ENCODE results near the gene CSMD2.

The CSMD2 gene

DNA sequence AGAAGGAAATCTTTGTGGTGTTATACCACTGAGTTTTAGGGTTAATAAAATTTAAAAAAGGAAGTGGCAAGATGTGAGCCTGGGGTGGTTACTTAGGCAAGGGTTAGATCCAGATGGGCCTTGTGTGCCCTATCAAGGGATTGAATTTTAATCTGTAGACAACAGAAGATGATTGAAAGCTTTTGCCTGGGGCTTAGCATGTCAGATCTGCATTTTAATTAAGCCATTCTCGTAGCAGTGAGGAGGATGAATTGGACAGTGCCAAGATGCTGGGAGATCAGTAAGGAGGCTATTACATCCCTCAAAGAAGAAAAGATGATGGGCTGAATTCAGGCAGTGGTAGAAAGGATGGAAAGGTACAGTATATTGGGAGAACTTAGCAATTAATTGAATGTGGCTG, 258.9 kb downstream of the CSMD2 start:
- CTCF ChIA-PET = no interaction called here
- DNase-seq (ENCODE audit: extremely low spot score) = no peak
- no peak for TF ChIP-seq ARNT (IDR thresholded peaks at IDR 0.05)
- POLR2A ChIA-PET = no interaction called here

DNA sequence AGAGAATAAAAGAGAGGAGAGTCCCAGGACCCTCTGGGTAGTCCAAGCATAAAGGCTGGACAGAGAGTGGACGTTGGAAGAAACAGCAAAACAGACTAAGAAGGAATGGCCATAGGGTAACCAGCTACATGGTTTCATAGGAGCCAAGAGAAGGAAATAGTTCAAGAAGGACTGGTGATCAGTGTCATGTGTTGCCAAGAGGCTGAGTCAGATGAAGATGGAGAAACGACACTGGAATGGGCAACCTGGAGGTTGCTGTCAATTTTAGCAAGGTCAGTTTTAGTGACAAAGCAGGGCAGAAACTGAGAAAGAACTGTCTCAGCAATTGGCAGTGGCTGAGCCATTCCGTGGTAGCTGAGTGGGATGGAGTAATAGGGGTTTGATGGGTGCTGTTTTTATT, 259.8 kb downstream of the CSMD2 start:
- TF ChIP-seq ZNF384 (IDR thresholded peaks at IDR 0.05) (no peak), L3MBTL2 (conservative IDR thresholded peaks at IDR 0.05) (no peak), ARNT (IDR thresholded peaks at IDR 0.05) (no peak), SP1 (IDR thresholded peaks at IDR 0.05) (no peak), HDGF (IDR thresholded peaks at IDR 0.05; ENCODE audit: borderline replicate concordance) (no peak), FOXM1 (IDR thresholded peaks at IDR 0.05; ENCODE audit: borderline replicate concordance) (no peak), PKNOX1 (IDR thresholded peaks at IDR 0.05) (no peak), NFRKB (IDR thresholded peaks at IDR 0.05) (no peak), LEF1 (IDR thresholded peaks at IDR 0.05; ENCODE audit: borderline replicate concordance) (no peak), ELF4 (IDR thresholded peaks at IDR 0.05) (no peak), BHLHE40 (IDR thresholded peaks at IDR 0.05; ENCODE audit: borderline replicate concordance) (no peak), TARDBP (IDR thresholded peaks at IDR 0.05) (no peak), CTBP1 (IDR thresholded peaks at IDR 0.05; ENCODE audit: borderline replicate concordance) (no peak), FOXK2 (IDR thresholded peaks at IDR 0.05) (no peak), SUZ12 (IDR thresholded peaks at IDR 0.05) (no peak), FOXA1 (IDR thresholded peaks at IDR 0.05) (no peak)
- POLR2A ChIA-PET = no interaction called here
- DNase-seq (ENCODE audit: extremely low spot score) = no peak
- CTCF ChIA-PET = no interaction called here

GRCh38 chr1:33903210-33903589, 261.8 kb downstream of the CSMD2 start:
- POLR2A ChIA-PET = no interaction called here

DNA sequence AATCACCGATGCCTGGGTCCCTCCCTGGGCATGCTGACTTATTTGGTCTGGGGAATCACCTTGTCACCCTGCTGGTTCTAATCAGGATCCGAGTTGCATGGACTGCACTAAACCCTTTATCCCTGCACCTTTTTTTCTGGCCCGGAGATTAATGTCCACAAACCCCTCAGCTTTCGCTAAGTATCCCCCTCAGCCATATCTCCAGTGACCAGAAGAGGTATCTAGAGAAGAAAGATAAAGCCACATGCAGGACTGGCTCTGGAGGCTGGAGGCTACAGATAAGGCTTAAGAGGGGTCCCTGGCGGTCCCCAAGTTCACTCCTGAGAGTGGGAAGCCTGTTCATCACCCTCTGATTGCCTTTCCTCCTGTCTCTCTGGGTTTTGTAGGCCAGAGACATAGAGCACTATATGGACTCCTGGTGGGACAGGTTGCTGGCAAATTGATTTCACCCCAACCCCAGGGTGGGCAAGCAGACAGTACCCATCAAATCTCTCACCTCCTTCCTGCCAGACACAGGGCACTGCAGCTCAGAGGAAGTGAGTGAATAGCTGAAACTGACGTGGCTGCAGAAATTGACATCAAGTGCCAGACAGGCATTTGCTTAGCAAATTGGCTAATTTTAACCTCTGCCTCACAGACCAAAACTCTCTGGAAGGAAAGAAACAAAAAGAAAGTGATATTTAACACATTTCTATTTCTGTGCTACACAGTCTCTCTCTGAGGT, 262.4 kb downstream of the CSMD2 start:
- ChIA-PET CTCF (no interaction called here), POLR2A (no interaction called here)
- no peak for DNase-seq (ENCODE audit: extremely low spot score)
- no peak for TF ChIP-seq L3MBTL2 (conservative IDR thresholded peaks at IDR 0.05)

More at GRCh38 chr1:33903210-33903589, 261.8 kb downstream of the CSMD2 start:
- no peak for DNase-seq (ENCODE audit: extremely low spot score)
- no peak for TF ChIP-seq ELF4 (IDR thresholded peaks at IDR 0.05)
- no peak for TF ChIP-seq FOXK2 (IDR thresholded peaks at IDR 0.05)
- no peak for TF ChIP-seq NFRKB (IDR thresholded peaks at IDR 0.05)
- TF ChIP-seq FOXM1 (IDR thresholded peaks at IDR 0.05; ENCODE audit: borderline replicate concordance) = no peak
- TF ChIP-seq HDGF (IDR thresholded peaks at IDR 0.05; ENCODE audit: borderline replicate concordance) = no peak
- TF ChIP-seq SUZ12 (IDR thresholded peaks at IDR 0.05) = no peak
- TF ChIP-seq FOXA1 (IDR thresholded peaks at IDR 0.05) = no peak
- no peak for TF ChIP-seq ARNT (IDR thresholded peaks at IDR 0.05)
- no peak for TF ChIP-seq TARDBP (IDR thresholded peaks at IDR 0.05)
- CTCF ChIA-PET = no interaction called here

GRCh38 chr1:33899746-33900145, 265.3 kb downstream of the CSMD2 start:
- TF ChIP-seq TARDBP (IDR thresholded peaks at IDR 0.05) (no peak), BHLHE40 (IDR thresholded peaks at IDR 0.05; ENCODE audit: borderline replicate concordance) (no peak), ZNF384 (IDR thresholded peaks at IDR 0.05) (no peak), PKNOX1 (IDR thresholded peaks at IDR 0.05) (no peak), FOXA1 (IDR thresholded peaks at IDR 0.05) (no peak), HDGF (IDR thresholded peaks at IDR 0.05; ENCODE audit: borderline replicate concordance) (no peak), SP1 (IDR thresholded peaks at IDR 0.05) (no peak), SUZ12 (IDR thresholded peaks at IDR 0.05) (no peak), NFRKB (IDR thresholded peaks at IDR 0.05) (no peak), LEF1 (IDR thresholded peaks at IDR 0.05; ENCODE audit: borderline replicate concordance) (no peak), FOXK2 (IDR thresholded peaks at IDR 0.05) (no peak), ARNT (IDR thresholded peaks at IDR 0.05) (no peak), L3MBTL2 (conservative IDR thresholded peaks at IDR 0.05) (no peak), FOXM1 (IDR thresholded peaks at IDR 0.05; ENCODE audit: borderline replicate concordance) (no peak), ELF4 (IDR thresholded peaks at IDR 0.05) (no peak), CTBP1 (IDR thresholded peaks at IDR 0.05; ENCODE audit: borderline replicate concordance) (no peak)
- no peak for DNase-seq (ENCODE audit: extremely low spot score)
- CTCF ChIA-PET = no interaction called here
- POLR2A ChIA-PET = no interaction called here

DNA sequence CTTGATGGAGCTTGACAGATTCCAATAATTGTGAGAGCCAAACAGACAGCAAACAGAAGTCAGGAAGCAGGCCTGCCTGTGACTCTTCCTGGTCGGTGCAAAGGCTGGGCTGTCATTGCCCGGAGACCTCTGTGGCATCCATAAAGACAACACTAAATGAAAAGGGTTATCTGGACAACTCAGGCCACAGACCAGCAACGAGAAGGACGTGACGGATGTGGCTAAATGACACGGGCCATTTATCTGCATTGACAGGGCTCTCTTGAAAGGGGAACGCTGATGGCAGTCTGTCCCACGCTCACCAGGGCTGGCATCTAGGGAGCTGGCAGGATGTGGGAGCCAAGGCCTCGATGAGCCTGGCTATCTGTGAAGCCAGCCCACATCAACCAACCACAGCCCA, 266.1 kb downstream of the CSMD2 start:
- TF ChIP-seq ARNT (IDR thresholded peaks at IDR 0.05) (no peak), ZNF384 (IDR thresholded peaks at IDR 0.05) (no peak), NFRKB (IDR thresholded peaks at IDR 0.05) (no peak), FOXA1 (IDR thresholded peaks at IDR 0.05) (no peak), FOXK2 (IDR thresholded peaks at IDR 0.05) (no peak)
- ChIA-PET CTCF (no interaction called here), POLR2A (no interaction called here)
- no peak for DNase-seq (ENCODE audit: extremely low spot score)

DNA sequence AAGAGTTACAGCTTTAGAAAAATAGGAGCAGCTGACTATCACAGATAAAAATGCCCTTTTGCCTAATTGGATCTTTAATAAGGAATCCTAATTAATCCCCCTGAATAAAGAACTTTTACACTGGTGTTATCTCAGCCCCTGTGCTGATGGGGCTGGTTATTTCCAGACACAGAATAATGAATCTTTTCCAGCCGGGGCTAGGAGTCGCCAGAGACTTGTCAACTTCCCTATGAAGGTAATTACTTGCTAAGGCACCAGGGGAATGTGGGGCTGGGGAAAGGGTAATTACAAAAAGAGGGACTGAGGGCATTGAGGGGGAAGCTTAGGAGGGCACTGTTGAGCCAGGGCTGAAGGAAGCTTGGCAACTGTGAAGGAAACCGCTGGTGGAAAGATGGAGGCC, 266.6 kb downstream of the CSMD2 start:
- ChIA-PET POLR2A (no interaction called here), CTCF (no interaction called here)
- TF ChIP-seq FOXA1 (IDR thresholded peaks at IDR 0.05) = no peak
- no peak for TF ChIP-seq BHLHE40 (IDR thresholded peaks at IDR 0.05; ENCODE audit: borderline replicate concordance)
- no peak for TF ChIP-seq L3MBTL2 (conservative IDR thresholded peaks at IDR 0.05)
- no peak for TF ChIP-seq FOXM1 (IDR thresholded peaks at IDR 0.05; ENCODE audit: borderline replicate concordance)
- no peak for TF ChIP-seq HDGF (IDR thresholded peaks at IDR 0.05; ENCODE audit: borderline replicate concordance)
- TF ChIP-seq ELF4 (IDR thresholded peaks at IDR 0.05) = no peak
- no peak for TF ChIP-seq TARDBP (IDR thresholded peaks at IDR 0.05)
- TF ChIP-seq NFRKB (IDR thresholded peaks at IDR 0.05) = no peak
- no peak for TF ChIP-seq ARNT (IDR thresholded peaks at IDR 0.05)
- no peak for TF ChIP-seq LEF1 (IDR thresholded peaks at IDR 0.05; ENCODE audit: borderline replicate concordance)
- TF ChIP-seq PKNOX1 (IDR thresholded peaks at IDR 0.05) = no peak
- TF ChIP-seq ZNF384 (IDR thresholded peaks at IDR 0.05) = no peak
- no peak for TF ChIP-seq SUZ12 (IDR thresholded peaks at IDR 0.05)
- no peak for TF ChIP-seq SP1 (IDR thresholded peaks at IDR 0.05)
- no peak for TF ChIP-seq CTBP1 (IDR thresholded peaks at IDR 0.05; ENCODE audit: borderline replicate concordance)
- TF ChIP-seq FOXK2 (IDR thresholded peaks at IDR 0.05) = no peak

More for the DNA sequence above, 266.6 kb downstream of the CSMD2 start:
- DNase-seq (ENCODE audit: extremely low spot score) = no peak

Data from HEK293T (cell line).